Measurements from ENCODE around the gene TRHDE. TPM values are rescaled to one million over a fixed set of nuclear protein-coding genes. Genes with fewer than 3 reads are reported as not detected.

Gene TRHDE
- total RNA-seq, 1 donor: under 0.01 TPM

DNA sequence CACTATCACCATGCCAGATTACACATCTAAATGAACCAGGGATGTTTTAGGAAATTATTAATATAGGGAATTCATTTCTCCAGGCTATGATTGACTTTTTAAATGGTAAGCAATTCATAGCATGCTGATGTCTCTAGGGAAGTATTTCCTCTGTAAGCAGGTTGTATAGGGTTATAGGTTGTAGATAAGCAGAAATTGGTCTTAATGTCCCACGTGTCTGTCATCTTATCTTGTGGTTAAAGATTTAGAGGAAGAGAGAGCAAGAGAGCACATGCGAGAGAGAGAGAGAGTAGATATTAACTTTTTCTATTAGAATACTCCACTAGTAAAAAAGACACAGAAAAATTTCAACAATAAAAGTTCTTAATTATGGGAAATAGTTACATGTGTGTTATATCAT lies 32.6 kb downstream of the TRHDE start:
- peak in 1 of 3 donors; percentile 17 for DNase-seq (ENCODE audit: low read depth in 2 of 3, low spot score in 2 of 3)

DNA sequence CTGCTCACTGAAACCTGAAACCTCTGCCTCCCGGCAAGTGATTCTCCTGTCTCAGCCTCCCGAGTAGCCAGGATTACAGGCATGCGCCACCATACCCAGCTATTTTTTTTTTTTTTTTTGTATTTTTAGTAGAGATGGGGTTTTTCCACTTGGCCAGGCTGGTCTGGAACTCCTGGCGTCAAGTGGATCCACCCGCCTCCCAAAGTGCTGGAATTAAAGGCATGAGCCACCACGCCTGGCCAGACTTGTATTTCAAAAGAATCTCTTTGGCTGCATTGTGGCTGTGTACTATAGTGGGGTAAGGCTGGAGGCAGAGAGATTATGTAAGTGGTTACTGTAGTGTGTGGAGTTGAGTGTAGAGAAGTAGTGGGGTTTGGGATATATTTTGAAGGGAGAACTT lies 35.1 kb downstream of the TRHDE start:
- DNase-seq (ENCODE audit: low read depth in 2 of 3, low spot score in 2 of 3): no peak

DNA sequence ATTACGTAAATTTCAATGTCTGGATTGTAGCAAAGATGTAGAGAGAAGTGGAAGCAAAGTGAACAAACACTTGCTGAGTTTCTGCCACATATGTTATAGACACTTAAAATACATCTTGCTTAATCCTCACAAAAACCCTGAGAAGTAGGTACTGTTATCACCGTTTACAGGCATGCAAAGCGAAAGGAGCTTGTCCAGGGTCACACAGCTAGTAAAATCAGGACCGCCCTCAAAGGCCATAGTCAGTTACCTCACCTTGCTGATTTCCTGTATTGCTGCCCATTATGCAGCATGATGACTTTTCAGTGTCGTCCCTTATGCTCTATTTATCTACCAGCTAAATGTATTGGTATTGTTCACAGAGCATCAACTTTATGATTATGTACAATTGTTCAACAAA lies 39.8 kb downstream of the TRHDE start:
- no peak for DNase-seq (ENCODE audit: low read depth in 2 of 3, low spot score in 2 of 3)

DNA sequence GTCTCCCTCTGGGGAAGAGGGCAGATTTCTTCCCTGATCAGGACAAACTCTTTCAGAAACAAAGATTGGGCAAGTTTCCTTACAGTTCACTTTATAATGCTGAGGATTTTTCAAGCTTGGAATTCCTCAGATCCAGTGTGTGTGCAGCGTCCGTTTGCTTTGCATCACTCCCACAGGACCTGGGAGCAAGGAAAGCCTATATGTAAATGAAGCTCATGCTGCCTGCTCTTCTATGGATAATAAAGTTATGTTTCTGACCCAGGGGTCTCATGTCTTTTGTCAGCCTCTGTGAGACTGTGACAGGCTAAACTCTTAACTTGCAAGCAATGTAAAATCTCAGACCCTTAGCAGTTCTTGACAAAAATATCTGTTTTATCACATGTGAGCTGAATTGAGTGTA lies 41.6 kb downstream of the TRHDE start:
- DNase-seq (ENCODE audit: low read depth in 2 of 3, low spot score in 2 of 3): no peak

DNA sequence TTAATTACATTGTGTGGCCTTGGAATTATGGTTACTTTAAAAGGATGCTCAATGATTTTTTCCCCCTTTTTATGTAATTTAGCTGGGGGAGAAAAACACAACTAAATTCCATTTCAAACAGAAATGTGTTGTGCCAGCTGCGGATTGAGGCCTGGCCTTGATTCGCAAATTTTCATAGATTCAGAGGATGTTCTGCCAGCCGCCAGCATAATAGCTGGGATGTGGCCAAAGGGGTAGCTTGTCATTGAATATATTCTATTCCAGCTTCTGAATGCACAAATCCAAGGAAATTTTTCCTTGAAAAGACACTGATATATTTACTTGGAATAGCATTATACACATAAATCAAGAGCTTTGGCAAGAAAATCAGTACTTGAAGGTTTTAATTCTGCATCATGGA lies 43.7 kb downstream of the TRHDE start:
- DNase-seq (ENCODE audit: low read depth in 2 of 3, low spot score in 2 of 3): no peak

DNA sequence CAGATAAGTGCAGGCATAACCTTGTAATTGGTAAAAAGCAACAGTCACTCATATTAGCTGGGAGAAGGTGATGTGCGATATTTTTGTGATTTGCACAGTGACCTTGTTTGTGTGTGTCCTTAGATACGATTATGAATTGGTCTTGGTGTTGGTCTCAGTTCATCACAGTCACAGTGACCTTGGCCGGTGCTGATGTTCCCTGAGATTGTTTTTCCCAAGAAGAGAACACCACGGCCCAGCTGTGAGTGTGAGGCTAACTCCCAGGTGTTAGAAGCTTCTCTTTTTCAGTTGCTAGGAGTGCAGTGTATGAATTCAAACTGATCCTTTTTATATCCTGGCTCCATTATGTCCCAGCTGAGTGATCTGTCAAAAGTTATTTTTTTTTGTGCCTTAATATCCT lies 46.2 kb downstream of the TRHDE start:
- no peak for DNase-seq (ENCODE audit: low read depth in 2 of 3, low spot score in 2 of 3)

DNA sequence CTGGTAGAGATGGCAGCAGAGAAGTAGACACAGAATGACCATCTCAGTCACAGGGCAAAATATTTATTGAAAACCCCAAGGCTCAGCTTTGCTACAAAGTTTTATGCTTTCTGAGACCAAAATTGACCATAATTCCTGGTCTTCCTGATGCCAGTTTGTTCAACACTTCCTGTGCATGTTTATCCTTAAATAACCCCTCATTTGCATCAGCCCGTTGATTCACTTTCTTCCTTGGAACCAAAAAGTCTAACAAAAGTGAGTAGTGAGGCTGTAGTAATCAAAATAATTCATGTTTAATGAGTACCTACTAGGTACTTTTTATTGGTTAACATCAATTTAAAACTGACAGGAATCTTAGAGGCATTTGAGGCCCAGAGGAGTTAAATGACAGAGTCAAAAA lies 51.7 kb downstream of the TRHDE start:
- no peak for DNase-seq (ENCODE audit: low read depth in 2 of 3, low spot score in 2 of 3)

DNA sequence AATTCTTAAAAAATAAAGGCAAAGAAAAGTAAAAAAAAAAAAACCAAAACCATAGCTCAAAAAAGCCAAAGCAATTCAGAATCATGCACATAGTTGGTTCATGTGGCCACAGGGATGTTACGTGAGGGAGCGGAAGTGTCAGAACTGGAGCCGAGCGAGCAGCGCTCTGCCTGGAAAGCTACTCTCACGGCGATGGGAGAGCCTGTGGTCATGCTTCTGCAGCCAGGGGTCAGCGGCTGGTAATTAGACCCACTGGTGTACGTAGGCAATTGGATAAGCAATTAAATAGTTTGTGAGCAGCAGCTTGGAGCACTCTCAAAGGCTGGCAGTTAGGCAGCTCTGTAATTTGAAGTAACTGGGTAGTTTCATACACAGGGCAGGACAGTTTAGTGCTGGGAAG lies 58.1 kb downstream of the TRHDE start:
- no peak for DNase-seq (ENCODE audit: low read depth in 2 of 3, low spot score in 2 of 3)

DNA sequence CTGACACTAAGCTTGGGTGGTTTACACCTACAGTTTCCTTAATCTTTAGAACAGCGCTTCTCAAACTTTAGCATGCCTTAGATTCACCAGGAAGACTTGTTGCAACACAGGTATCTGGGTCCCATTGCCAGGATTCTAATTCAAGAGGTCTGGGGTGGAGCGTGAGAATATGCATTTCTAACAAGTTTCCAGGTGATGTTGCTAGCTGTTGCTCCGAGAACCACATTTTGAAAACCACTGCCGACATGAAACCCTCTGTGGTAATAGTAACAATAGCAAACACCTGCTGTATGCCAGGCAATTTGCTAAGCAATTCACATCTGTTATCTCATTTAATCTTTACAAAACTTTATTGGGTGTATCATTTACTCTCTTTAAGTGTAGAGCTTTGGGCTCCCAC lies 58.6 kb downstream of the TRHDE start:
- DNase-seq (ENCODE audit: low read depth in 2 of 3, low spot score in 2 of 3): no peak

DNA sequence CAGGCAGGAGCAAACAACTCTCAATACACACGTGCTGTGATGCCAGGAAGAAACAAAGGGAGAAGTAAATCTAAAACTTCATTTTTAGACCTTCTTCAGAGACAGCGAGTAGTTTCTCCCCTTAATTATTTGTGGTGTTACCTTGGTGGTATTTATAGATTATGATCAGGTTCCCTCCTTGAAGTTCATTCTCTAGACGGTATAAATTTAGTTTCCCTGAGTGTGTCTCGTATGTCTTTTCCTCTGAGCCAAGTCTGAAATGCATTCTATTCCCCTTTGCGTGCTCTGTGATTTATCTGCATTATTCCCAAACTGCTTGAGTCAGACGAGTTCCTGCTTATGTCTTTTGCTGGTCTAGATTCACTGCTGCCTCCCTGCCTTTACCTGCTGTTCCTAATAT lies 65.2 kb downstream of the TRHDE start:
- DNase-seq (ENCODE audit: low read depth in 2 of 3, low spot score in 2 of 3): no peak

DNA sequence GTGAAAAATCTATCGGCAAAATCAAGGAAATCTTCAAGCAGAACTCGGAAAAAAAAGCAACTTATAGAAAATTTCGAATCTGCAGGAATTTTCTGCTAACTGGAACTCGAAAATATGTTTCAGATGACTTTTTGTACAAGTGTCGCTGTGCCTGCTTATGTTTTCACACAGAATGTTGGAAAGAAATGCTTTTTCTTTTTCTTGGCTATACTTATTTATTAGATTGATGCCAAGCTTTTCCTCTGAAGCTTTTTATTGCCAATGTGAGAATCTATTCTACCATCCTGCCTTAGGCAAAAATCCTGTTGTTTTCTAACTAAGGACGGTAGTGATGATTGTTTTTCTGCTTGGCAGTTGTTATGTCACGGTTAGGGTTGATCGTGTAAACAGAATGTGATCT lies 65.8 kb downstream of the TRHDE start:
- no peak for DNase-seq (ENCODE audit: low read depth in 2 of 3, low spot score in 2 of 3)

DNA sequence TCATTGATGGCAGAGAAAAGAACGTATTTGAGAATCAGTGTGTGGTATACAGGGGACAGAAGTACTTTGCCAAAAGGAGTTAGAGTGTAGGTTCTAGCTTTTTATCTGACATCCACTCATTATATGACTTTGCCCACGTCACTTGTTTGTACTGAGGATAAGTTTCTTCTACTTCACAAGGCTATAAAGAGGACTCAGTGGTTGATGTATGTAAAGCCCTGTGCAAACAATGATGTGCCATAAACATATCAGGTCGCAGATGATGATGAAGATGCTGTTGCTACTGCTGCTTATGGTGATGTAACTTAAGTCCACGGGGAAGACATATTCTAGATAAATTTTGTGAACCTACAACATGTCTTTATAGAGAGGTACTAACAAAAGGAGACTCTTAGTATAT lies 66.3 kb downstream of the TRHDE start:
- no peak for DNase-seq (ENCODE audit: low read depth in 2 of 3, low spot score in 2 of 3)

DNA sequence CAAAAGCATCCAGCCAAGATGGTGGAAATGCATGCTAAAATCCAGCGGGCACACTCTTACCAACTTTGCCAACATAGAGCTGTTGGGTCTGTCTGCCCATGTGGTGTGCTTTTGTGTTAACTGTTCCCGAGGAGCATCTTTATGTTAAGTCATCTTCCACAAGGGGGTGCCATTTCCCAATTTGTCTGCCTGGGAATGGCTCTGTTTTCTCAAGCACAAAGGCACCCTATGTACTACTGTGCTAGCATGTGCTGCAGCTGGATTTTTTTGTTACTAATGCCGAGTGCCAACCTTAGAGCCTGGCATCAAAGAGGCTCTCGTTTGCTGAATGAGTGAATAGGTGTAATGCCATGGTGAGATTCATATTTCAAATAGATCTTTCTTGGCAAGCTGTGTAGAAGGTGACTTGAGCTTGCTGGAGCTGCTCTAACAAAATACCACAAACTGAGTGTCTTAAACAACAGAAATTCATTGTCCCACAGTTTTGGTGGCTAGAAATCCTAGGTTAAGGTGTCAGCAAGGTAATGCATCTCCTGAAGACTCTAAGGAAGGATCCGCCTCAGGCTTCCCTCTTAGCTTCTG lies 74.3 kb downstream of the TRHDE start:
- DNase-seq (ENCODE audit: low read depth in 2 of 3, low spot score in 2 of 3): peak in 2 of 3 donors; percentile 62 to 88

DNA sequence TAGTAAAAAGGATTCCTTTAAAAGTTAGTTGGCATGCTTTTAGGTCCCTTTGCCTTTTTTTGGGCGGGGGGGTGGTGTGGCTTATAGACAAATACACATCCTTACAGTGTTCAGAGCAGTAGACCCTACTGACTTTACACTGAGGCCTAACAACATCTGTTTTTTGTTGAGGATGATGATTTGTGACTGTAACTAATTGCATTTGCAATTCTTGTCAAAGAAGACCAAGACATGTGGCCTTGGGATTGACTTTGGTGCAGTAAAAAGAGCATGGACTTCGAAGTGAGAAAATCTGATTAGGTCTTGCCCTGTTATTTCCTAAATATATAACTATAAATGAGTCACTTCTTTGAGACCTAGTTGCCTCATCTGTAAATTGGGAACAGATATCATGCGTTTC lies 77.3 kb downstream of the TRHDE start:
- no peak for DNase-seq (ENCODE audit: low read depth in 2 of 3, low spot score in 2 of 3)

DNA sequence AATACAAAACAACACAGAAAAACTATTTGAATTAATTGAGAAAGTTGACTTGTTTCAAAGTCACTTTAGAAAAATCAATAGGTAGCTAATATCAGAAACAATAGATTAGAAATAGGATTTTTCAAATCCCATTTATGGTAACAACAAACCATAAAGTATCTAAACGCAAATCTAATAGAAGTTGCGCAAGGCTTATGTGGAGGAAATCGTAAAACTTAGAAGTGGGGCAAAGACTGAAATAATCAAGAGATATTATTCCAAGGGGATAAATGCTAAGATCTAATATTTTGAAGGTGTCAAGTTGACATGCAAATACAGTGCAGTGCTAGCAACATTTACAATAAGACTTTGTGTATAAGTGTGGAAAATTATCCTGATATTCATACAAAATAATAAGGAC lies 87.2 kb downstream of the TRHDE start:
- no peak for DNase-seq (ENCODE audit: low read depth in 2 of 3, low spot score in 2 of 3)

DNA sequence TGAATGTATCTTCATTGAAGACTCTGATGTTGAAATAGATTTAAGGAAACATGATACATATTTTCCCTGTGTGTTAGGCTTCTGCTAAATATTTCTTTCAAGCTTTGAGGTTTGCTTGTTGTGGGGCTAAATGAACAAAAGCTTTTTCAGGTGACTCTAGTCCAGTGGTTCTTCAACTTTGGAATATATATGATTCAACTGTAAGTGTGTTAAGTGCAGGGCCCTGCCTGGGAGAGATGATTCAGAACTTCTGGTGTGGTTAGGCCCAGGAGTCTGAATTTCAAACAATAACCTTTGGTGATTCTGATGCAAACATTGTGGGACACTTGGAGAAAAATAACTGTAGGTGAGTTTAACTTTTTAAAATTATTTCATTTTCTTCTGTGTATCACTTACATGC lies 93.0 kb downstream of the TRHDE start:
- DNase-seq (ENCODE audit: low read depth in 2 of 3, low spot score in 2 of 3): no peak

DNA sequence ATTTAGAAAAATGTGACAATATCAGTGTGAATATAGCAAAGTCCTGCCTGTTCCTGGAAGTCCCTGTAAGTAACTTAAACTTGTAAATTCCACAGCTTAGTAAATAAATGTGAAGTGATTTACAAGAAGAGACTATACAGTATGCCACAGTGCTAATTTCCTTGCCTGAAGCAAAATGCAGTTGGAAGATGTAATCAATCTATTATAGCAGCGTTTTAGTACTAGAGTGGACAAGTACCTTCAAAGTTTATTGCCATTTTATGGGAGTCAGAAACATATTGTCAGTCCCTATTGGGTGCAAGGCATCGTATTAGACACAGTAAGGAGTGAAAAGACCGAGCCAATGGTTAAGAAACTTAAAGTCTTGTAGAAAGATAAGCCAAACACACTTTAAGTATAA lies 94.1 kb downstream of the TRHDE start:
- no peak for DNase-seq (ENCODE audit: low read depth in 2 of 3, low spot score in 2 of 3)

DNA sequence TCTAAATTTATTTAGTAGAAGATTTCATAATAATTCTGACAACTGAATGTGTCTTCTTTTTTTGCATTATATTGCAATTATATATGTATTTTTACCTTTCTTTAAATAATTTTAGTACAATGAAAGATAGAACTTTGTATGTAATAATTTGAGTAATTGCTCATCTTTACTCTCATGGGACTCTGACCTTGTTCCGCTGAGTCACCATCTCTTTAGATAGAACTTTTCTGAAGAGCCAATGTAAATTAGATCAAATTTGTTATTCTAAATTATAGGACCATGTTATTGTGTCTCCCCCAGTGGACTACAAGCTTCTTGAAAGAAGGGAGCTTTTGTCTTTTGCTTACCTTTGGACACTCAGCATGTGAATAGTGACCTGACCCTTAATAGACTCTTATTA lies 96.1 kb downstream of the TRHDE start:
- no peak for DNase-seq (ENCODE audit: low read depth in 2 of 3, low spot score in 2 of 3)

DNA sequence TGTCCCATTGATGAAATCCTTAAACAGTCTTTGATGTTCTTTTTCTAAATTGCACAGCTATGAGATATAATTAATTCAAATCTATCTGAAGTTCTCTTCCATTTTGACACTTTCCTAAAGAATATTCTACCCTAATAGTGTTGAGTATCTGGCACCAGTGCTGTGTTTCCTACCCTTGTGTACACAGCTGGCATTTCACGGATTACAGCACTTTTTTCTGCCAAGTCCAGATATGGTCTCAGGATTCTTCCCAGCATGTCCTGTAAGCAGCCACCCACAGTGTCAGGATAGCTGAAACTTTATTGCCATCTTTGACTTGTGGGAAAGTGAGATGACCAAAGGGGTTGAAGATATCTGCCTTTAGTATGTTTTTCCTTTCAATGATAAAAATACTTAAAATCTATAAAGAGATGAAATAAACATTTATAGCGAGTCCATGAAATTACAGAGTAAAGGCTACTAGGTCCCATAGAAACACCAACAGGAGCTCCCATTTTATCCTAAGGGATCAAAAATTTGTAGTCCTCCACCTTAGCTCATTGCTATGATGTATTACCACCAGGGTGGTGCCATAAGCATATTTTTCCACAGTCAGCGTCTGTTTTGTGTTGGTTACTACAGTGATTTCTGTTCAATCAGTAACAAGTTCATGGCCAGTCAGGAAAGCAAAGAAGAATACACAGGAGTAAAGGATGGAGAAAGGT lies 96.7 kb downstream of the TRHDE start:
- DNase-seq (ENCODE audit: low read depth in 2 of 3, low spot score in 2 of 3): no peak

DNA sequence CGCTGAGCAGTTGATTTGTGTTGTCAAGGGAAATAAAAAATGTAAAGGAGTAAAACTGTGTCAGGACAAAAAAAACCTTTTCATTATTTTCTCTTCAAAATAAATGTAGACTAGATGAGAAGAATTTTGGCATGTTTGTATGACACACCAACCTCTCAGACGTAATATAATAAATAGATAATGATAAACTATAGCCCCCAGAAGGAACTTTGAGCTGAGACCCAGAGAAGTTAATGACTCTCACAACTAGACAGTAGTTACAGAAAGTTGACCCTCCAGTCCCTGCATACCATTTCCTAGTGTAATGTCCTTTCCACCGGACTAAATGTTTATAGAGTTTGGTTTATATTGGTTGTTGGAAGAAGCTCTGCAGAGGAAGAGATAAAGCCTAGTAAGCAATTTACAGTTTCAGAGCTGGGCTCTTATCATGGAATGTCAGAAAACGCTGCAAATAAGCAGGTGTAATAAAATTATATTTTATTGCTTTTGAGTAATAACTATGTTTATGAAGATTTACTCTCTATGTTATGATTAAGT lies 97.3 kb downstream of the TRHDE start:
- no peak for DNase-seq (ENCODE audit: low read depth in 2 of 3, low spot score in 2 of 3)

DNA sequence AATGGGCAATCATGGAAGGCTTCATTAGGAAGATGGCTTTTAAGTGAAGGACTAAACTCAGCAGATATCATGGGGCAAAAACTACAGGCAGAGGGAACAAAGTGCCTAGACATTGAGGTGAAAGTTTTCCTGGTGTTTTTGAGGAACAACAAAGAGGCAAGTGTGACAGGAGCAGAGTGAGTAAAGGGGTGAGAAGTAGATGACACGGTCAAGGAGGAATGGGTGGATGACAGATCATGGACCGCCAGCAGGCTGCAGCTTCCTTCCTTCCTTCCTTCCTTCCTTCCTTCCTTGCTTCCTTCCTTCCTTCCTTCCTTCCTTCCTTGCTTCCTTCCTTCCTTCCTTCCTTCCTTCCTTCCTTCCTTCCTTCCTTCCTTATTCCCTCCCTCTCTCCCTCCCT lies 108.3 kb downstream of the TRHDE start:
- no peak for DNase-seq (ENCODE audit: low read depth in 2 of 3, low spot score in 2 of 3)

DNA sequence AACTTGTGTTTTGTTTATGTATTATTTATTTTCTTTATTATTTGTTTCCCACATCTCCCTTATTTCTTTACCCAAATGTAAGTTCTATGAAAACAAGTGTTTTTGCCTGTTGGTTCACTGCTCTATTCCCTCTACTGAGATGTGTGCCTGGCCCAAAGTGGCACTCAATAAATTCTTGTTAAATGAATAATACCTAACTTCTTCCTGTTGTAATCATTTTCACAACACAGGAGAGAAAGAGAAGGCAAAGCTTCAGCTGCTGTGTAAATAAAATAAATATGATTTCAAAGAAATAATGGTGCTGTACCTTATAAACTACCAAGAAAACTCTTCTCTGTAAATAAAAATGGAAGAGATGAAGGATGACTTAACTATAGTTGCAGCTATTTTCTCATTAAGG lies 116.2 kb downstream of the TRHDE start:
- no peak for DNase-seq (ENCODE audit: low read depth in 2 of 3, low spot score in 2 of 3)

DNA sequence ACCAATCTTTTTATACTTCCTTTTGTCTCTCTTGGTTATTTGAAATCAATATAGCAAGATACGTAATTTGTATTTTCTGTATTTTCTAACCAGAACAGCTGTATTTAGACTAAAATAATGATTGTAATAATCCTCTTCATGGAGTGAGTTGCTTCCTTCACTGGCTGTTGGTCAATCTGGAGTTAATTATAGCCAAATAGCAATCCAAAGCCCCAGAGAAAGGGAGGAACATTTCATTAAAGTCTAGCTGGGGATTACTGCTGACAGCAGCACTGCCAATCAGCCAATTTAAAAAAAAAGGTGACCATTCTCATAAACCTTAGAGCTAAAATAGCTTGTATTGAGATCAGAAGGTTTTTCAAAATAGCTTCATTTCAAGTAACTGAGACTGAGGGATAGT lies 118.0 kb downstream of the TRHDE start:
- no peak for DNase-seq (ENCODE audit: low read depth in 2 of 3, low spot score in 2 of 3)
